ENCODE results near the gene STK11.

The STK11 gene

GRCh38 chr19:1229924-1230782 is 24.6 kb downstream of the STK11 start:
- no peak for TF ChIP-seq CTCF (IDR thresholded peaks at IDR 0.05; ENCODE audit: insufficient read depth, missing control alignments)
- FAIRE-seq (no peak), DNase-seq (ENCODE audit: insufficient read length, low spot score) (no peak)

GRCh38 chr19:1230783-1231489 is 25.4 kb downstream of the STK11 start:
- no peak for FAIRE-seq
- DNase-seq (ENCODE audit: insufficient read length, low spot score): no peak
- TF ChIP-seq CTCF (IDR thresholded peaks at IDR 0.05; ENCODE audit: insufficient read depth, missing control alignments): no peak

- TF ChIP-seq CTCF (IDR thresholded peaks at IDR 0.05; ENCODE audit: insufficient read depth, missing control alignments): no peak
- FAIRE-seq: no peak
- no peak for DNase-seq (ENCODE audit: insufficient read length, low spot score)
These were observed 26.4 kb downstream of the STK11 start for GRCh38 chr19:1231729-1232637.

GRCh38 chr19:1232652-1233072 is 27.1 kb downstream of the STK11 start:
- TF ChIP-seq CTCF (IDR thresholded peaks at IDR 0.05; ENCODE audit: insufficient read depth, missing control alignments): no peak
- FAIRE-seq (no peak), DNase-seq (ENCODE audit: insufficient read length, low spot score) (no peak)

GRCh38 chr19:1233115-1233667 is 27.6 kb downstream of the STK11 start:
- DNase-seq (ENCODE audit: insufficient read length, low spot score): no peak
- no peak for FAIRE-seq
- no peak for TF ChIP-seq CTCF (IDR thresholded peaks at IDR 0.05; ENCODE audit: insufficient read depth, missing control alignments)

- TF ChIP-seq CTCF (IDR thresholded peaks at IDR 0.05; ENCODE audit: insufficient read depth, missing control alignments): no peak
- DNase-seq (ENCODE audit: insufficient read length, low spot score) (no peak), FAIRE-seq (no peak)
These were observed 28.7 kb downstream of the STK11 start for GRCh38 chr19:1234051-1234954.

All from D721Med (cell line).